OCI-LY3 (cell line): ENCODE results near the gene ATF6.

Experiments used
- CTCF ChIP-seq: fragments of 200-600, 300-600 bp; sonication (generic); IDR thresholded peaks from 2 replicates; pipeline ENCODE4 v1.5.1; 2014; ENCODE audit warnings: antibody characterized with exemption, low read length, low read depth
- EZH2phosphoT487 ChIP-seq: fragments of 200-600 bp; shearing (Covaris generic); IDR thresholded peaks from 2 replicates; pipeline ENCODE4 v1.6.1; 2018; ENCODE audit warnings: antibody characterized with exemption, mixed run types, low read depth

- TF ChIP-seq CTCF (no peak), EZH2phosphoT487 (no peak)
Observed at GRCh38 chr1:161999301-162000052, 233.4 kb downstream of the ATF6 start.
